Epithelial cell of proximal tubule (primary cell): Measurements from ENCODE around the gene CUL1. TPM values are rescaled to one million over a fixed set of nuclear protein-coding genes. Genes with fewer than 3 reads are reported as not detected.

Experiments
- DNase-seq: peaks from one replicate; pipeline ENCODE4 v3.0.0-alpha.2; 2011; ENCODE audit warnings: low read depth
- H3K4me3 ChIP-seq: 2 replicates; pipeline ENCODE4 v1.5.1; 2011; ENCODE audit warnings: low read depth, mild to moderate bottlenecking, low read length
- CTCF ChIP-seq: conservative IDR thresholded peaks from 2 replicates; pipeline ENCODE4 v1.5.1; 2012; ENCODE audit warnings: low read depth, mild to moderate bottlenecking, low read length
- total RNA-seq: library from RNA; depleted of rRNA; stranded (reverse); fragments of >200 nt; gene quantifications from 2 replicates; pipeline ENCODE4 v1.2.3, GENCODE V29; 2015

The CUL1 gene
- total RNA-seq, 1 donor from 2014 or later, result 32.5 TPM

- H3K4me3 ChIP-seq, result no peak overlapping the region
- no peak for TF ChIP-seq CTCF
- no peak for DNase-seq
Measured at GRCh38 chr7:148774471-148774870, 75.8 kb downstream of the CUL1 start.

- no peak for TF ChIP-seq CTCF
- peak overlapping the region; percentile 37 for H3K4me3 ChIP-seq
- no peak for DNase-seq
Measured at GRCh38 chr7:148782757-148783456, 84.2 kb downstream of the CUL1 start.

GRCh38 chr7:148783801-148784527, 85.3 kb downstream of the CUL1 start:
- H3K4me3 ChIP-seq, result no peak overlapping the region
- no peak for DNase-seq
- TF ChIP-seq CTCF, result no peak

- TF ChIP-seq CTCF, result no peak
Measured at GRCh38 chr7:148787571-148788295, 89.0 kb downstream of the CUL1 start.

GRCh38 chr7:148789220-148789619, 90.5 kb downstream of the CUL1 start:
- no peak for DNase-seq
- TF ChIP-seq CTCF, result no peak
- no peak overlapping the region for H3K4me3 ChIP-seq

More at GRCh38 chr7:148787571-148788295, 89.0 kb downstream of the CUL1 start:
- no peak overlapping the region for H3K4me3 ChIP-seq
- no peak for DNase-seq

- H3K4me3 ChIP-seq, result no peak overlapping the region
- DNase-seq, result no peak
- no peak for TF ChIP-seq CTCF
Measured at GRCh38 chr7:148790131-148790726, 91.5 kb downstream of the CUL1 start.
